ENCODE data around the gene TEX11. TPM values are rescaled to one million over a fixed set of nuclear protein-coding genes. Genes with fewer than 3 reads are reported as not detected.

Gene TEX11
- total and polyA plus RNA-seq, 9 donors, result not detected

GRCh38 chrX:70498129-70498528 is 410.4 kb downstream of the TEX11 start:
- Histone ChIP-seq H3K9me3 (no peaks in the 10 kb centered on the region), H3K4me3 (no peak overlapping the region), H3K27me3 (no peaks in the 10 kb centered on the region), H3K36me3 (no peaks in the 10 kb centered on the region), H3K4me1 (ENCODE audit: insufficient read depth) (no peaks in the 10 kb centered on the region), H3K27ac (no peak overlapping the region)
- no peak for DNase-seq
- intact Hi-C loops (cut with DNase I), result no loop called here
- 57 to 72% (median 62%) methylated on average over 2 of the region's 2 CpGs for WGBS, 3 donors
- TF ChIP-seq CTCF (IDR thresholded peaks at IDR 0.05) (no peak), POLR2A (IDR thresholded peaks at IDR 0.05) (no peak), EP300 (IDR thresholded peaks at IDR 0.05) (no peak)

DNA sequence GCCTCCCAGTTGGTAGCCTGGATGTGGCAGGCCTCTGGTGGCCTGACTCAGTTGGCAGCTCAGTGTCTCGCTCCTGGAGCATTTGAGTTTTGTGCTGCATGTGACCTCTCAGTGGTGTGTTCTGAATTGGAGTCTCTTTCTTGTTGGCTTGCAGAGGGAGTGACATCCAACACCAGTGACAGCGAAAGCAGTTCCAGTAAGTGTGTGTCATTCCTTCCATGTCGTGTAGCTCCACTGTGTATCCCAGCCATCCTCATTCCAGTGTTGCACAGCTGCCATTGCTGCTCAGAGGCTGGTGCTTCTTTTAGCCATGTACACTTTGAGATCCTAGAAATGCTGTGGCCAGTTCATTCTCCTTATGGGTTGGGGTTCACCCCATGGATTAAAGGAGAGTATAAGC is 411.5 kb downstream of the TEX11 start:
- H3K36me3 ChIP-seq, result no peaks in the 10 kb centered on the region
- no peaks in the 10 kb centered on the region for H3K4me1 ChIP-seq (ENCODE audit: insufficient read depth)
- TF ChIP-seq CTCF (IDR thresholded peaks at IDR 0.05) (no peak), EP300 (IDR thresholded peaks at IDR 0.05) (no peak), POLR2A (IDR thresholded peaks at IDR 0.05) (no peak)
- no peaks in the 10 kb centered on the region for H3K27me3 ChIP-seq
- no peak overlapping the region for H3K27ac ChIP-seq
- H3K4me3 ChIP-seq, result no peak overlapping the region
- intact Hi-C loops (cut with DNase I), result no loop called here
- no peak for DNase-seq
- no peaks in the 10 kb centered on the region for H3K9me3 ChIP-seq
- 74 to 87% (median 78%) methylated on average over 3 of the region's 3 CpGs for WGBS, 3 donors

GRCh38 chrX:70496491-70496890 is 412.0 kb downstream of the TEX11 start:
- Histone ChIP-seq H3K4me1 (ENCODE audit: insufficient read depth) (no peaks in the 10 kb centered on the region), H3K36me3 (no peaks in the 10 kb centered on the region), H3K27ac (no peak overlapping the region), H3K4me3 (no peak overlapping the region), H3K27me3 (no peaks in the 10 kb centered on the region), H3K9me3 (no peaks in the 10 kb centered on the region)
- 51 to 63% (median 58%) methylated on average over 5 of the region's 5 CpGs for WGBS, 3 donors
- no peak for DNase-seq
- no peak for TF ChIP-seq EP300 (IDR thresholded peaks at IDR 0.05)
- no peak for TF ChIP-seq POLR2A (IDR thresholded peaks at IDR 0.05)
- no peak for TF ChIP-seq CTCF (IDR thresholded peaks at IDR 0.05)
- intact Hi-C loops (cut with DNase I), result no loop called here

GRCh38 chrX:70494441-70494840 is 414.1 kb downstream of the TEX11 start:
- Histone ChIP-seq H3K27me3 (no peaks in the 10 kb centered on the region), H3K36me3 (no peaks in the 10 kb centered on the region), H3K4me1 (ENCODE audit: insufficient read depth) (no peaks in the 10 kb centered on the region), H3K4me3 (no peak overlapping the region), H3K9me3 (no peaks in the 10 kb centered on the region), H3K27ac (no peak overlapping the region)
- TF ChIP-seq CTCF (IDR thresholded peaks at IDR 0.05) (no peak), POLR2A (IDR thresholded peaks at IDR 0.05) (no peak)
- 68 to 78% (median 71%) methylated on average over 4 of the region's 4 CpGs for WGBS, 3 donors
- no peak for DNase-seq
- intact Hi-C loops (cut with DNase I), result no loop called here

GRCh38 chrX:70488856-70489255 is 419.7 kb downstream of the TEX11 start:
- intact Hi-C loops (cut with DNase I), result no loop called here
- WGBS, 3 donors, result 55 to 58% (median 55%) methylated on average over 2 of the region's 2 CpGs
- TF ChIP-seq CTCF (IDR thresholded peaks at IDR 0.05) (no peak), POLR2A (IDR thresholded peaks at IDR 0.05) (no peak), EP300 (IDR thresholded peaks at IDR 0.05) (no peak)
- H3K4me3 ChIP-seq, result no peak overlapping the region
- H3K27ac ChIP-seq, result no peak overlapping the region
- DNase-seq, result no peak
- H3K9me3 ChIP-seq, result no peaks in the 10 kb centered on the region
- H3K4me1 ChIP-seq (ENCODE audit: insufficient read depth), result no peaks in the 10 kb centered on the region
- no peaks in the 10 kb centered on the region for H3K27me3 ChIP-seq
- no peaks in the 10 kb centered on the region for H3K36me3 ChIP-seq

Data from ovary (tissue), 9 donors.